Calu3 (cell line): ENCODE results near the gene GOLPH3L. TPM values are rescaled to one million over a fixed set of nuclear protein-coding genes. Genes with fewer than 3 reads are reported as not detected.

Source experiments
- BruUV-seq: library from RNA; stranded (reverse); fragments of 400-500 nt; replicated peaks from 2 replicates; lab custom pipeline; 2021; lab: Mats Ljungman, UMichigan
- CTCF ChIA-PET: fragments of 300-600 bp; sonication (Branson Sonifier 250); formaldehyde crosslinking; loops from one replicate; lab custom pipeline; 2022; ENCODE audit warnings: antibody characterized with exemption; lab: Charles Lee
- DNase-seq: peaks from one replicate; pipeline ENCODE4 v3.0.0; 2022
- H3K27ac Mint-ChIP-seq: one replicate; pipeline ENCODE4 v1.8.0; 2022; ENCODE audit warnings: mixed read lengths; ENCODE audit not compliant: unreplicated experiment
- H3K27me3 Mint-ChIP-seq: one replicate; pipeline ENCODE4 v1.8.0; 2022; ENCODE audit warnings: mixed read lengths; ENCODE audit not compliant: unreplicated experiment
- H3K36me3 Mint-ChIP-seq: one replicate; pipeline ENCODE4 v1.8.0; 2022; ENCODE audit warnings: mild to moderate bottlenecking, moderate library complexity, mixed read lengths; ENCODE audit not compliant: insufficient read depth, unreplicated experiment
- H3K4me1 Mint-ChIP-seq: one replicate; pipeline ENCODE4 v1.8.0; 2022; ENCODE audit warnings: mild to moderate bottlenecking, low read depth, mixed read lengths; ENCODE audit not compliant: unreplicated experiment
- H3K4me3 Mint-ChIP-seq: one replicate; pipeline ENCODE4 v1.8.0; 2022; ENCODE audit warnings: mild to moderate bottlenecking, low read depth, moderate library complexity, mixed read lengths; ENCODE audit not compliant: unreplicated experiment
- H3K9me3 Mint-ChIP-seq: one replicate; pipeline ENCODE4 v1.8.0; 2022; ENCODE audit warnings: low read depth, mixed read lengths; ENCODE audit not compliant: unreplicated experiment
- CTCF ChIP-seq: fragments of 200-600 bp; IDR thresholded peaks from one replicate; pipeline ENCODE4 v1.8.0; 2022; ENCODE audit warnings: antibody characterized with exemption; ENCODE audit not compliant: unreplicated experiment
- intact Hi-C: fragments of 100-400 bp; cut with micrococcal nuclease; formaldehyde crosslinking; loops from one replicate; pipeline ENCODE4 v1.10.0; 2022; ENCODE audit not compliant: unreplicated experiment
- total RNA-seq: library from RNA; stranded (reverse); gene quantifications from 2 replicates; pipeline ENCODE4 v1.2.3, GENCODE V29; 2022

The GOLPH3L gene
- total RNA-seq, 1 experiment from 2014 or later: 64.7 TPM

DNA sequence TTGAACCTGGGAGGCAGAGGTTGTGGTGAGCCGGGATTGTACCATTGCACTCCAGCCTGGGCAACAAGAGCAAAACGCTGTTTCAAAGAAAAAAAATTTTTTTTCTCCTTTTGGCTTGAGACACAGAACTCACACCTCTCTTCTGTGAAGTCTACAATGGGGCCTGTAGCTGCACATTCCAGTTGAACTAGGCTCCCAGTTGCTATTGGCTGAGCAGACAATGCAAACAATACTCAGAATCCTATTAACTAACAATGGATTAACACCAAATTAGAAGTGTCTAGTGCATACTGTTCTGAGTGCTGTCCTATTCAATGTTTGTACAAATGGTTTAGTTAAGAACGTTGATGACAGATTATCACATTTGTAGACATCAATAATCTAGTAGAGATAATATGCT is 100.0 kb downstream of the GOLPH3L start:
- BruUV-seq: no TSS peak
- DNase-seq: no peak
- H3K36me3 Mint-ChIP-seq: peaks cover 46% of the 10 kb centered on the region
- H3K27ac Mint-ChIP-seq: no peak overlapping the region
- intact Hi-C loops: no loop called here
- H3K27me3 Mint-ChIP-seq: no peaks in the 10 kb centered on the region
- H3K4me1 Mint-ChIP-seq: peaks cover 9% of the 10 kb centered on the region
- no peak overlapping the region for H3K4me3 Mint-ChIP-seq
- TF ChIP-seq CTCF: no peak
- CTCF ChIA-PET: no interaction called here
- H3K9me3 Mint-ChIP-seq: no peaks in the 10 kb centered on the region

Other genes starting within 250 kb of the GOLPH3L start
- gene TARS2, start 209.7 kb downstream of the GOLPH3L start, total RNA-seq: 42.2 and 51.7 TPM in 2 replicates
- gene ECM1, start 189.0 kb downstream of the GOLPH3L start, total RNA-seq: 1.6 and 2.8 TPM in 2 replicates
- gene FALEC, start 181.4 kb downstream of the GOLPH3L start, total RNA-seq: 0.71 TPM in 1 of 2 replicates, not detected in the other
- gene ADAMTSL4, start 147.7 kb downstream of the GOLPH3L start, total RNA-seq: 1.9 and 2.7 TPM in 2 replicates
- 261 and 262 TPM in 2 replicates for gene MCL1, start 117.5 kb downstream of the GOLPH3L start, total RNA-seq
- gene ENSA, start 67.5 kb downstream of the GOLPH3L start, total RNA-seq: 253 and 276 TPM in 2 replicates
- not detected in 2 replicates for gene HORMAD1, start 23.7 kb upstream of the GOLPH3L start, total RNA-seq
- gene CTSS, start 68.6 kb upstream of the GOLPH3L start, total RNA-seq: 144 and 226 TPM in 2 replicates
- gene CTSK, start 111.1 kb upstream of the GOLPH3L start, total RNA-seq: 5.5 and 5.9 TPM in 2 replicates
- 27.9 and 31.1 TPM in 2 replicates for gene ARNT, start 179.4 kb upstream of the GOLPH3L start, total RNA-seq
- gene CTXND2, start 190.0 kb upstream of the GOLPH3L start, total RNA-seq: not detected in 2 replicates
- gene SETDB1, start 229.2 kb upstream of the GOLPH3L start, total RNA-seq: 64.9 and 70.6 TPM in 2 replicates